Neural cell (in vitro differentiated cells): ENCODE measurements around the gene CCT3. TPM values are rescaled to one million over a fixed set of nuclear protein-coding genes. Genes with fewer than 3 reads are reported as not detected.

Experiments used
- H2AFZ ChIP-seq: fragments of 200-600, 300-800 bp; sonication (generic), shearing (Covaris generic); 2 replicates; pipeline ENCODE4 v1.6.0; 2014; ENCODE audit warnings: low read depth, mild to moderate bottlenecking, antibody characterized with exemption, low read length, moderate library complexity
- H3F3A ChIP-seq: fragments of 200-600 bp; shearing (Covaris generic); 2 replicates; pipeline ENCODE4 v1.6.1; 2016; ENCODE audit warnings: mild to moderate bottlenecking, moderate library complexity, mixed read lengths, antibody characterized with exemption, low read length; ENCODE audit not compliant: insufficient read depth, poor library complexity, severe bottlenecking
- H3K27ac ChIP-seq: fragments of 200-600, 300-800 bp; sonication (generic), shearing (Covaris generic); 2 replicates; pipeline ENCODE4 v1.5.1; 2014; ENCODE audit warnings: mild to moderate bottlenecking, low read length, moderate library complexity
- H3K27me3 ChIP-seq: fragments of 300-800, 200-600 bp; sonication (generic), shearing (Covaris generic); 2 replicates; pipeline ENCODE4 v1.6.0; 2014; ENCODE audit warnings: mild to moderate bottlenecking, low read depth, low read length, moderate library complexity; ENCODE audit not compliant: insufficient read depth
- H3K36me3 ChIP-seq: fragments of 300-800, 200-600 bp; sonication (generic), shearing (Covaris generic); 2 replicates; pipeline ENCODE4 v1.5.1; 2014; ENCODE audit warnings: mild to moderate bottlenecking, antibody characterized with exemption, low read length, moderate library complexity; ENCODE audit not compliant: insufficient read depth
- H3K4me2 ChIP-seq: fragments of 300-800, 200-600 bp; sonication (generic), shearing (Covaris generic); 2 replicates; pipeline ENCODE4 v1.6.0; 2014; ENCODE audit warnings: mild to moderate bottlenecking, low read length
- H3K4me3 ChIP-seq: fragments of 300-800, 200-600 bp; sonication (generic), shearing (Covaris generic); 2 replicates; pipeline ENCODE4 v1.5.1; 2014; ENCODE audit warnings: mild to moderate bottlenecking, low read length, moderate library complexity
- H3K79me2 ChIP-seq: fragments of 200-600 bp; shearing (Covaris generic); replicated peaks from 2 replicates; pipeline ENCODE4 v1.6.0; 2014; ENCODE audit warnings: mild to moderate bottlenecking, low read length, moderate library complexity; ENCODE audit not compliant: insufficient read depth
- H3K9ac ChIP-seq: fragments of 300-800, 200-600 bp; sonication (generic), shearing (Covaris generic); 2 replicates; pipeline ENCODE4 v1.6.1; 2016; ENCODE audit warnings: mild to moderate bottlenecking, low read length, mixed read lengths
- H3K9me2 ChIP-seq: fragments of 200-600 bp; shearing (Covaris generic); 2 replicates; pipeline ENCODE4 v1.6.1; 2016; ENCODE audit warnings: mild to moderate bottlenecking, low read length, mixed read lengths; ENCODE audit not compliant: insufficient read depth
- H3K9me3 ChIP-seq: fragments of 200-600, 300-800 bp; sonication (generic), shearing (Covaris generic); 2 replicates; pipeline ENCODE4 v1.6.1; 2016; ENCODE audit warnings: mild to moderate bottlenecking, mixed run types, low read length, moderate library complexity, mixed read lengths
- H4K20me1 ChIP-seq: fragments of 200-600 bp; shearing (Covaris generic); 2 replicates; pipeline ENCODE4 v1.6.1; 2016; ENCODE audit warnings: mild to moderate bottlenecking, mixed run types; ENCODE audit not compliant: insufficient read depth
- EP300 ChIP-seq: fragments of 450-650 bp; conservative IDR thresholded peaks from 2 replicates; pipeline ENCODE4 v1.6.1; 2014; ENCODE audit warnings: antibody characterized with exemption, mild to moderate bottlenecking, moderate library complexity; ENCODE audit not compliant: poor library complexity, severe bottlenecking
- EZH2 ChIP-seq: fragments of 200-600, 300-800 bp; shearing (Covaris generic), sonication (generic); IDR thresholded peaks from 2 replicates; pipeline ENCODE4 v1.6.1; 2014; ENCODE audit warnings: antibody characterized with exemption, low read length, borderline replicate concordance, mild to moderate bottlenecking; ENCODE audit not compliant: insufficient read depth, poor library complexity, severe bottlenecking
- MXI1 ChIP-seq: fragments of 450-650 bp; conservative IDR thresholded peaks from 2 replicates; pipeline ENCODE4 v1.6.1; 2014; ENCODE audit warnings: antibody characterized with exemption, mild to moderate bottlenecking; ENCODE audit not compliant: poor library complexity, severe bottlenecking
- POLR2AphosphoS5 ChIP-seq: IDR thresholded peaks from 2 replicates; pipeline ENCODE4 v1.6.1; 2012
- RAD21 ChIP-seq: fragments of 450-650 bp; conservative IDR thresholded peaks from 2 replicates; pipeline ENCODE4 v1.6.1; 2014; ENCODE audit warnings: antibody characterized with exemption, mild to moderate bottlenecking, moderate library complexity
- REST ChIP-seq: IDR thresholded peaks from 2 replicates; pipeline ENCODE4 v1.6.1; 2012; ENCODE audit warnings: borderline replicate concordance
- SMC3 ChIP-seq: fragments of 450-650 bp; conservative IDR thresholded peaks from 2 replicates; pipeline ENCODE4 v1.6.1; 2014; ENCODE audit warnings: antibody characterized with exemption, mild to moderate bottlenecking, moderate library complexity; ENCODE audit not compliant: poor library complexity
- TAF1 ChIP-seq: IDR thresholded peaks from 2 replicates; pipeline ENCODE4 v1.6.1; 2012; ENCODE audit warnings: low read depth
- polyA plus RNA-seq: library from polyadenylated mRNA; depleted of rRNA; stranded (reverse); fragments of >200 nt; gene quantifications from 2 replicates; pipeline ENCODE4 v1.2.3, GENCODE V29; 2014
- TF ChIP-seq, protein P1 (sequence below): fragments of 450-650 bp; IDR thresholded peaks from 2 replicates; pipeline ENCODE4 v1.5.1; 2014; ENCODE audit warnings: antibody characterized with exemption, mild to moderate bottlenecking, moderate library complexity; ENCODE audit not compliant: poor library complexity, severe bottlenecking

CCT3 gene
- polyA plus RNA-seq, 1 donor from 2014 or later, result 288 TPM

- H3K4me3 ChIP-seq, result no peak overlapping the region
- H3K9me3 ChIP-seq, result no peaks in the 10 kb centered on the region
- no peak overlapping the region for H3K27ac ChIP-seq
- no peaks in the 10 kb centered on the region for H3K79me2 ChIP-seq
- H3K36me3 ChIP-seq, result no peaks in the 10 kb centered on the region
- no peaks in the 10 kb centered on the region for H4K20me1 ChIP-seq
- no peak overlapping the region for H3K9ac ChIP-seq
- no peaks in the 10 kb centered on the region for H3K9me2 ChIP-seq
- no peak overlapping the region for H2AFZ ChIP-seq
- no peak overlapping the region for H3K4me2 ChIP-seq
- H3F3A ChIP-seq, result no peaks in the 10 kb centered on the region
- peaks cover 15% of the 10 kb centered on the region for H3K27me3 ChIP-seq
- TF ChIP-seq POLR2AphosphoS5 (no peak), TAF1 (no peak), REST (no peak), EP300 (no peak), RAD21 (no peak), SMC3 (no peak), MXI1 (no peak), EZH2 (no peak)
- TF ChIP-seq, protein P1, sequence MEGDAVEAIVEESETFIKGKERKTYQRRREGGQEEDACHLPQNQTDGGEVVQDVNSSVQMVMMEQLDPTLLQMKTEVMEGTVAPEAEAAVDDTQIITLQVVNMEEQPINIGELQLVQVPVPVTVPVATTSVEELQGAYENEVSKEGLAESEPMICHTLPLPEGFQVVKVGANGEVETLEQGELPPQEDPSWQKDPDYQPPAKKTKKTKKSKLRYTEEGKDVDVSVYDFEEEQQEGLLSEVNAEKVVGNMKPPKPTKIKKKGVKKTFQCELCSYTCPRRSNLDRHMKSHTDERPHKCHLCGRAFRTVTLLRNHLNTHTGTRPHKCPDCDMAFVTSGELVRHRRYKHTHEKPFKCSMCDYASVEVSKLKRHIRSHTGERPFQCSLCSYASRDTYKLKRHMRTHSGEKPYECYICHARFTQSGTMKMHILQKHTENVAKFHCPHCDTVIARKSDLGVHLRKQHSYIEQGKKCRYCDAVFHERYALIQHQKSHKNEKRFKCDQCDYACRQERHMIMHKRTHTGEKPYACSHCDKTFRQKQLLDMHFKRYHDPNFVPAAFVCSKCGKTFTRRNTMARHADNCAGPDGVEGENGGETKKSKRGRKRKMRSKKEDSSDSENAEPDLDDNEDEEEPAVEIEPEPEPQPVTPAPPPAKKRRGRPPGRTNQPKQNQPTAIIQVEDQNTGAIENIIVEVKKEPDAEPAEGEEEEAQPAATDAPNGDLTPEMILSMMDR, result no peak
Measured at GRCh38 chr1:156376146-156376545, 38.1 kb upstream of the CCT3 start.

DNA sequence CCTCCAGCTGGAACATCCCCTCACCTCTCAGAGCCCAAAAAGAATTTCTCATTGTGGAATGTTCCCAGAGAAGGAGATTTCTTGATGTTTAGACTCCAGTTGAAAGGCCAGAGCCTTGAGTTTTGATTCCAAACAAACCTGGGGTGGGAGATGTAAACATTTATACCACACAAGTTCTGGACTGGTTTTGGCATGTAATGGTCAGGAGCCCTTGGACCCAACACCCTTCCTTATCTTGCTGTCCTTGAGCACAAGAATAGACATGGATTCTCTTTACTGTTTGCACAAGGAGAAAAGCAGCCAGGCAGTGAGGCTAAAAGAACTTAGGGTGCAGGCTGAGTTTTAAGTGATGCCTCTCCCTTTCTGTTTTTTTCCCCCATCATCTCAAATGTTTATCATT, 35.5 kb upstream of the CCT3 start:
- Histone ChIP-seq H3F3A (no peaks in the 10 kb centered on the region), H3K79me2 (no peaks in the 10 kb centered on the region), H2AFZ (no peak overlapping the region), H3K4me3 (no peak overlapping the region), H3K27me3 (peaks cover 29% of the 10 kb centered on the region), H3K4me2 (no peak overlapping the region), H3K9me3 (no peaks in the 10 kb centered on the region), H3K36me3 (no peaks in the 10 kb centered on the region), H3K9ac (no peak overlapping the region), H3K27ac (no peak overlapping the region), H4K20me1 (no peaks in the 10 kb centered on the region), H3K9me2 (no peaks in the 10 kb centered on the region)
- TF ChIP-seq SMC3, result no peak
- TF ChIP-seq TAF1, result no peak
- no peak for TF ChIP-seq POLR2AphosphoS5
- no peak for TF ChIP-seq REST
- no peak for TF ChIP-seq EP300
